ENCODE results near the gene GALR2. TPM values are rescaled to one million over a fixed set of nuclear protein-coding genes. Genes with fewer than 3 reads are reported as not detected.

GALR2 gene
- total and polyA plus RNA-seq, 4 donors, result 0.20 to 0.44 (median 0.40) TPM; not detected in 1

DNA sequence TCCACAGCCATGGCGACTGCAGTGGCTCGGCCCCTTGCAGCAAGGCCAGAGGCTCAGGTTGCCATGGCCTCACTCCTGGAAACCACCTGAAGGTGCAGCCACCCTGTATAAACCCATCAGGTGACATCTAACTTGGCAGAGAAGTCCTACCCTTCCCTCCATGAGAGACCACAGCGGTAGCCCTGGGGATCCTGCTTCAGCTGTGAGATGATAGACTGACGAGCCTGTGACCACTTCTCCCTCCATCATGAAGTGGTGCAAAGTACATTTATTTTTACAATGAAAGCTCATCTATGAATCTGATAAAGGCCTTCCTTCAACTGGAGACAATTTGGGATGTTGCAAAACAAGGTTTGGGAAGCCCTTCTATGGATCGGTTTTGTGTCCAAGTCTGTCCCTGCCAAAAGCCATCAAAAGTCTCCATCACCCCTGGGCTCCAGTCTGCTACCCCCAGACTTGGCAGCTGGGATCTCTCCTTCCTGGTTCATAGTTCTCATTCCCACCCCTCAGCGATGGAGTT lies 6.2 kb downstream of the GALR2 start:
- peak in 2 of 3 donors; percentile 27 to 56 for DNase-seq
- H3K4me3 ChIP-seq, result no peak overlapping the region
- TF ChIP-seq, protein P1, sequence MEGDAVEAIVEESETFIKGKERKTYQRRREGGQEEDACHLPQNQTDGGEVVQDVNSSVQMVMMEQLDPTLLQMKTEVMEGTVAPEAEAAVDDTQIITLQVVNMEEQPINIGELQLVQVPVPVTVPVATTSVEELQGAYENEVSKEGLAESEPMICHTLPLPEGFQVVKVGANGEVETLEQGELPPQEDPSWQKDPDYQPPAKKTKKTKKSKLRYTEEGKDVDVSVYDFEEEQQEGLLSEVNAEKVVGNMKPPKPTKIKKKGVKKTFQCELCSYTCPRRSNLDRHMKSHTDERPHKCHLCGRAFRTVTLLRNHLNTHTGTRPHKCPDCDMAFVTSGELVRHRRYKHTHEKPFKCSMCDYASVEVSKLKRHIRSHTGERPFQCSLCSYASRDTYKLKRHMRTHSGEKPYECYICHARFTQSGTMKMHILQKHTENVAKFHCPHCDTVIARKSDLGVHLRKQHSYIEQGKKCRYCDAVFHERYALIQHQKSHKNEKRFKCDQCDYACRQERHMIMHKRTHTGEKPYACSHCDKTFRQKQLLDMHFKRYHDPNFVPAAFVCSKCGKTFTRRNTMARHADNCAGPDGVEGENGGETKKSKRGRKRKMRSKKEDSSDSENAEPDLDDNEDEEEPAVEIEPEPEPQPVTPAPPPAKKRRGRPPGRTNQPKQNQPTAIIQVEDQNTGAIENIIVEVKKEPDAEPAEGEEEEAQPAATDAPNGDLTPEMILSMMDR (IDR thresholded peaks at IDR 0.05; ENCODE audit: control extremely low read depth, extremely low read depth), result no peak
- H3K9me3 ChIP-seq (ENCODE audit: control insufficient read depth in 4 of 4, insufficient read depth in 3 of 4, low read length in 3 of 4), result peaks cover 0 to 4% (median 0%) of the 10 kb centered on the region in 4 donors
- no peak overlapping the region for H3K27ac ChIP-seq (ENCODE audit: low read depth in 1 of 2, low read length in 1 of 2)
- H3K36me3 ChIP-seq (ENCODE audit: control insufficient read depth in 4 of 4, insufficient read depth in 4 of 4, low read length in 4 of 4), result peaks cover 5 to 37% (median 20%) of the 10 kb centered on the region in 4 donors
- no peak for ATAC-seq (ENCODE audit: insufficient read depth, low FRiP score)
- no peak overlapping the region for H3K9ac ChIP-seq (ENCODE audit: insufficient read depth in 1 of 2, low read length in 2 of 2)
- H3K4me1 ChIP-seq (ENCODE audit: control insufficient read depth in 5 of 5, insufficient read depth in 5 of 5, low read length in 5 of 5), result peaks cover 0 to 37% (median 12%) of the 10 kb centered on the region in 5 donors
- H3K27me3 ChIP-seq (ENCODE audit: control insufficient read depth in 3 of 3, insufficient read depth in 3 of 3, low read length in 2 of 3), result peaks cover 4 to 39% (median 33%) of the 10 kb centered on the region in 3 donors
- WGBS, 2 donors, result 47 to 55% methylated on average over 6 of the region's 6 CpGs

DNA sequence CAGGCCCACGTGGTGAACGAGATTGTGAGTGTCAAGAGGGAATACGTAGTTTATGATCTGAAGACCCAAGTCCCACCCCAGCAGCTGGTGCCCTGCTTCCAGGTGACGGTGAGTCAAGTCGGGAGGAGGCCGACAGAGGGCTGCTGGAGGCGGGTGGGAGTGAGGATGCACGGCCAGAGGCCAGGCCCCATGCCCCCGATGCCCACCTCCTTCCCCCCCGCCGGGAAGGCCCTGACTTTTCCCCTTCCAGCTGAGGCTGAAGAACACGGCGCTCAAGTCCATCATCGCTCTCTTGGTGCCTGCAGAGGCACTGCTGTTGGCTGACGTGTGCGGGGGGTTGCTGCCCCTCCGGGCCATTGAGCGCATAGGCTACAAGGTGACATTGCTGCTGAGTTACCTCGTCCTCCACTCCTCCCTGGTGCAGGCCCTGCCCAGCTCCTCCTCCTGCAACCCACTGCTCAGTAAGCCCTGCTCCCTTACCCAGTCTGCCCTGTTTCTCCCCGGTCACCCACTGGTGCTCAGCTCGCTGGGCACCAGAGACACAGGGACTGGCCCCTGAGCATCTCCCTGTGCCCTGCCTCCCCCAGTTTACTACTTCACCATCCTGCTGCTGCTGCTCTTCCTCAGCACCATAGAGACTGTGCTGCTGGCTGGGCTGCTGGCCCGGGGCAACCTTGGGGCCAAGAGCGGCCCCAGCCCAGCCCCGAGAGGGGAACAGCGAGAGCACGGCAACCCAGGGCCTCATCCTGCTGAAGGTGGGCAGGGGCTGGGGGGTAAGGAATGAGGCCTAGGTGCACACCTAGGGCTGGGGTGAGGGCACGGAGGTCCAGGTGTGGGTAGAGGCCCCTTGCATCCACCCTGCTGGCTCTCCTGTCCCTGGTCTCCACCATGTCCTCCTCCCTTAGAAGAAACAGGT lies 7.0 kb downstream of the GALR2 start:
- Histone ChIP-seq H3K9ac (ENCODE audit: insufficient read depth in 1 of 2, low read length in 2 of 2) (no peak overlapping the region), H3K27me3 (ENCODE audit: control insufficient read depth in 3 of 3, insufficient read depth in 3 of 3, low read length in 2 of 3) (peaks cover 0 to 32% (median 26%) of the 10 kb centered on the region in 3 donors), H3K4me3 (no peak overlapping the region), H3K27ac (ENCODE audit: low read depth in 1 of 2, low read length in 1 of 2) (no peak overlapping the region), H3K36me3 (ENCODE audit: control insufficient read depth in 4 of 4, insufficient read depth in 4 of 4, low read length in 4 of 4) (peaks cover 8 to 44% (median 22%) of the 10 kb centered on the region in 4 donors), H3K9me3 (ENCODE audit: control insufficient read depth in 4 of 4, insufficient read depth in 3 of 4, low read length in 3 of 4) (peaks cover 0 to 1% (median 0%) of the 10 kb centered on the region in 4 donors), H3K4me1 (ENCODE audit: control insufficient read depth in 5 of 5, insufficient read depth in 5 of 5, low read length in 5 of 5) (peaks cover 0 to 36% (median 5%) of the 10 kb centered on the region in 5 donors)
- 77 to 78% methylated on average over 26 to 27 of the region's 27 CpGs for WGBS, 2 donors
- DNase-seq, result no peak
- TF ChIP-seq, protein P1 (IDR thresholded peaks at IDR 0.05; ENCODE audit: control extremely low read depth, extremely low read depth), result no peak
- ATAC-seq (ENCODE audit: insufficient read depth, low FRiP score), result no peak

DNA sequence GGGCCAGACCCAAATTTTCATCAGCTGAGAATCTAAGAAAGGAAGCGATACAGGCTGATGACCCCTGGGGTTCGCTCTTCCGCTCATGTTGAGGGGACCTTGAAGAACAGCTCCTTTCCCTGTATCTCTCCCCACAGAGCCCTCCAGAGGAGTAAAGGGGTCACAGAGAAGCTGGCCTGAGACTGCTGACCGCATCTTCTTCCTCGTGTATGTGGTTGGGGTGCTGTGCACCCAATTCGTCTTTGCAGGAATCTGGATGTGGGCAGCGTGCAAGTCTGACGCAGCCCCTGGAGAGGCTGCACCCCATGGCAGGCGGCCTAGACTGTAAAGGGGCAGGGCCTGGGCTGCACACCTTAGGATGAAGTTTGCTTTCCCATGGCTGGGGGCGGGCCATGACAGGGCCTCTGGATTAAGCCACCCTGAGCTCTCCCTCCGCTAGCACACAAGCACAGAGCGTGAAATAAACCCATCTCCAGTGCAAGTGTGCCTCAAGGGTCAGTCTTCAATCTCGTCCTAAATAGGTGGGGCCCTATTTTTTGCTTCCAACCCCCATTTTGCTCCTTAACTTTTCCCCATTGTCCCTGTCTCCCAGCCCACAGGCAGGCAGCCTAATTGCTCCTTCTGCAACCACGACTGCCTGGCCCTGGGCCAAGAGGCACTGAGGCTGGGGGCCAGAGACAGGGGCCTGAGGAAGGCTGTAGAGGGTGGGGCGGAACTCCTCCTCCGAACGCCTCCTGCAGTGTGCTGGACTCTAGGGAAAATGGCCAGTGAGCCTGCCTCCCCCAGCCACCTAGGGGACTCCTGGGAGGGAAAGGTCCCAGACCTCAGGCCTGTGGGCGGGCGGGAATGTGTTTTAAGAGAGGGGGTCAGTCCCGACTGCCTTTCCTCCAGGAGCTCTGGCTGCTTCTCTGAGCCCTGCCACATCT lies 8.0 kb downstream of the GALR2 start:
- H3K27ac ChIP-seq (ENCODE audit: low read depth in 1 of 2, low read length in 1 of 2), result no peak overlapping the region

More for the DNA sequence above, 8.0 kb downstream of the GALR2 start:
- DNase-seq (peak; percentile 49 to 74 (median 62)), ATAC-seq (ENCODE audit: insufficient read depth, low FRiP score) (no peak)
- WGBS, 2 donors, result 88% methylated on average over 20 of the region's 20 CpGs
- peaks cover 0 to 36% (median 0%) of the 10 kb centered on the region in 5 donors for H3K4me1 ChIP-seq (ENCODE audit: control insufficient read depth in 5 of 5, insufficient read depth in 5 of 5, low read length in 5 of 5)
- no peak overlapping the region for H3K9ac ChIP-seq (ENCODE audit: insufficient read depth in 1 of 2, low read length in 2 of 2)
- peaks cover 0 to 22% (median 15%) of the 10 kb centered on the region in 3 donors for H3K27me3 ChIP-seq (ENCODE audit: control insufficient read depth in 3 of 3, insufficient read depth in 3 of 3, low read length in 2 of 3)
- TF ChIP-seq, protein P1 (IDR thresholded peaks at IDR 0.05; ENCODE audit: control extremely low read depth, extremely low read depth), result no peak
- peaks cover 8 to 54% (median 29%) of the 10 kb centered on the region in 4 donors for H3K36me3 ChIP-seq (ENCODE audit: control insufficient read depth in 4 of 4, insufficient read depth in 4 of 4, low read length in 4 of 4)
- H3K9me3 ChIP-seq (ENCODE audit: control insufficient read depth in 4 of 4, insufficient read depth in 3 of 4, low read length in 3 of 4), result no peaks in the 10 kb centered on the region
- H3K4me3 ChIP-seq, result no peak overlapping the region

All from lung (tissue), 12 donors.